Measurements from ENCODE around the gene ROR1. TPM values are rescaled to one million over a fixed set of nuclear protein-coding genes. Genes with fewer than 3 reads are reported as not detected.

ROR1 gene
- total and polyA plus RNA-seq, 10 of the 15 experiments (the other 5 are each of a cell fraction or from before 2014, with no cell fraction given): 0.02 to 0.08 (median 0.05) TPM; not detected in 6

GRCh38 chr1:64137412-64137803, 363.6 kb downstream of the ROR1 start (continued):
- TF ChIP-seq, protein P1, sequence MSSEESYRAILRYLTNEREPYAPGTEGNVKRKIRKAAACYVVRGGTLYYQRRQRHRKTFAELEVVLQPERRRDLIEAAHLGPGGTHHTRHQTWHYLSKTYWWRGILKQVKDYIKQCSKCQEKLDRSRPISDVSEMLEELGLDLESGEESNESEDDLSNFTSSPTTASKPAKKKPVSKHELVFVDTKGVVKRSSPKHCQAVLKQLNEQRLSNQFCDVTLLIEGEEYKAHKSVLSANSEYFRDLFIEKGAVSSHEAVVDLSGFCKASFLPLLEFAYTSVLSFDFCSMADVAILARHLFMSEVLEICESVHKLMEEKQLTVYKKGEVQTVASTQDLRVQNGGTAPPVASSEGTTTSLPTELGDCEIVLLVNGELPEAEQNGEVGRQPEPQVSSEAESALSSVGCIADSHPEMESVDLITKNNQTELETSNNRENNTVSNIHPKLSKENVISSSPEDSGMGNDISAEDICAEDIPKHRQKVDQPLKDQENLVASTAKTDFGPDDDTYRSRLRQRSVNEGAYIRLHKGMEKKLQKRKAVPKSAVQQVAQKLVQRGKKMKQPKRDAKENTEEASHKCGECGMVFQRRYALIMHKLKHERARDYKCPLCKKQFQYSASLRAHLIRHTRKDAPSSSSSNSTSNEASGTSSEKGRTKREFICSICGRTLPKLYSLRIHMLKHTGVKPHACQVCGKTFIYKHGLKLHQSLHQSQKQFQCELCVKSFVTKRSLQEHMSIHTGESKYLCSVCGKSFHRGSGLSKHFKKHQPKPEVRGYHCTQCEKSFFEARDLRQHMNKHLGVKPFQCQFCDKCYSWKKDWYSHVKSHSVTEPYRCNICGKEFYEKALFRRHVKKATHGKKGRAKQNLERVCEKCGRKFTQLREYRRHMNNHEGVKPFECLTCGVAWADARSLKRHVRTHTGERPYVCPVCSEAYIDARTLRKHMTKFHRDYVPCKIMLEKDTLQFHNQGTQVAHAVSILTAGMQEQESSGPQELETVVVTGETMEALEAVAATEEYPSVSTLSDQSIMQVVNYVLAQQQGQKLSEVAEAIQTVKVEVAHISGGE (CRISPR knock-in tag; IDR thresholded peaks at IDR 0.05): no peak
- TF ChIP-seq STAT3 (IDR thresholded peaks at IDR 0.05; ENCODE audit: low read depth, low read length): no peak
- no peak for TF ChIP-seq RELB (IDR thresholded peaks at IDR 0.05; ENCODE audit: low read depth)
- no peak for TF ChIP-seq MEF2B (IDR thresholded peaks at IDR 0.05; ENCODE audit: partially characterized antibody, poor library complexity, severe bottlenecking)
- TF ChIP-seq HDAC2 (IDR thresholded peaks at IDR 0.05): no peak
- no peak for TF ChIP-seq TAF1 (IDR thresholded peaks at IDR 0.05; ENCODE audit: borderline replicate concordance, low read depth, low read length)
- no peak for TF ChIP-seq IRF4 (IDR thresholded peaks at IDR 0.05; ENCODE audit: low read depth, low read length)
- TF ChIP-seq SREBF1 (IDR thresholded peaks at IDR 0.05; ENCODE audit: low read length): no peak
- no peak for TF ChIP-seq EED (IDR thresholded peaks at IDR 0.05; ENCODE audit: low read depth)
